Measurements from ENCODE around the gene TMEM151B.

TMEM151B gene

GRCh38 chr6:44278774-44279697 lies 8.8 kb downstream of the TMEM151B start:
- no peak for DNase-seq (ENCODE audit: low spot score)

GRCh38 chr6:44284121-44284520 lies 13.9 kb downstream of the TMEM151B start:
- no peak for DNase-seq (ENCODE audit: low spot score)

- no peak for DNase-seq (ENCODE audit: low spot score)
These were observed 14.6 kb downstream of the TMEM151B start for GRCh38 chr6:44284867-44285266.

- peak; percentile 46 for DNase-seq (ENCODE audit: low spot score)
These were observed 15.5 kb downstream of the TMEM151B start for GRCh38 chr6:44285552-44286284.

- DNase-seq (ENCODE audit: low spot score) = no peak
These were observed 16.0 kb downstream of the TMEM151B start for GRCh38 chr6:44286285-44286565.

GRCh38 chr6:44286747-44287146 lies 16.5 kb downstream of the TMEM151B start:
- no peak for DNase-seq (ENCODE audit: low spot score)

GRCh38 chr6:44289726-44290260 lies 19.5 kb downstream of the TMEM151B start:
- no peak for DNase-seq (ENCODE audit: low spot score)

GRCh38 chr6:44291841-44292240 lies 21.6 kb downstream of the TMEM151B start:
- no peak for DNase-seq (ENCODE audit: low spot score)

- DNase-seq (ENCODE audit: low spot score) = no peak
These were observed 22.6 kb downstream of the TMEM151B start for GRCh38 chr6:44292661-44293365.

- no peak for DNase-seq (ENCODE audit: low spot score)
These were observed 24.9 kb downstream of the TMEM151B start for GRCh38 chr6:44294832-44295791.

GRCh38 chr6:44297063-44298038 lies 27.1 kb downstream of the TMEM151B start:
- no peak for DNase-seq (ENCODE audit: low spot score)

- DNase-seq (ENCODE audit: low spot score) = no peak
These were observed 28.0 kb downstream of the TMEM151B start for GRCh38 chr6:44298055-44298803.

- no peak for DNase-seq (ENCODE audit: low spot score)
These were observed 28.6 kb downstream of the TMEM151B start for GRCh38 chr6:44298864-44299263.

GRCh38 chr6:44300292-44300823 lies 30.1 kb downstream of the TMEM151B start:
- no peak for DNase-seq (ENCODE audit: low spot score)

GRCh38 chr6:44301106-44301505 lies 30.9 kb downstream of the TMEM151B start:
- no peak for DNase-seq (ENCODE audit: low spot score)

GRCh38 chr6:44301782-44302564 lies 31.7 kb downstream of the TMEM151B start:
- no peak for DNase-seq (ENCODE audit: low spot score)

GRCh38 chr6:44302856-44303255 lies 32.6 kb downstream of the TMEM151B start:
- no peak for DNase-seq (ENCODE audit: low spot score)

GRCh38 chr6:44303842-44304241 lies 33.6 kb downstream of the TMEM151B start:
- no peak for DNase-seq (ENCODE audit: low spot score)

All from NAMALWA (cell line).